ENCODE measurements around the gene CLSTN1.
A peak's percentile ranks its signal among the peaks of the same experiment; 100 is the strongest.
"Not testable (repeated sequence)": the region's sequence is repeated elsewhere in the genome, so short reads cannot be mapped to it uniquely, and the experiment has no call there.

The CLSTN1 gene

GRCh38 chr1:9728451-9729295 lies 95.1 kb downstream of the CLSTN1 start:
- no peak for DNase-seq

- peak; percentile 86 for DNase-seq
Measured at GRCh38 chr1:9726905-9727595, 96.7 kb downstream of the CLSTN1 start.

GRCh38 chr1:9726406-9726805 lies 97.4 kb downstream of the CLSTN1 start:
- DNase-seq, result no peak

- DNase-seq, result peak; percentile 90
Measured at GRCh38 chr1:9724706-9725476, 98.9 kb downstream of the CLSTN1 start.

- DNase-seq, result no peak
Measured at GRCh38 chr1:9723926-9724325, 99.8 kb downstream of the CLSTN1 start.

GRCh38 chr1:9723068-9723805 lies 100.5 kb downstream of the CLSTN1 start:
- DNase-seq, result no peak

GRCh38 chr1:9722378-9722749 lies 101.4 kb downstream of the CLSTN1 start:
- no peak for DNase-seq

GRCh38 chr1:9721606-9722377 lies 102.0 kb downstream of the CLSTN1 start:
- peak; percentile 25 for DNase-seq

- no peak for DNase-seq
Measured at GRCh38 chr1:9720785-9721605, 102.8 kb downstream of the CLSTN1 start.

- no peak for DNase-seq
Measured at GRCh38 chr1:9719978-9720722, 103.6 kb downstream of the CLSTN1 start.

- DNase-seq, result no peak
Measured at GRCh38 chr1:9718006-9718680, 105.6 kb downstream of the CLSTN1 start.

- peak; percentile 74 for DNase-seq
Measured at GRCh38 chr1:9717193-9718005, 106.4 kb downstream of the CLSTN1 start.

- DNase-seq, result no peak
Measured at GRCh38 chr1:9716404-9717192, 107.2 kb downstream of the CLSTN1 start.

GRCh38 chr1:9715536-9716226 lies 108.1 kb downstream of the CLSTN1 start:
- DNase-seq, result no peak

GRCh38 chr1:9714257-9714718 lies 109.5 kb downstream of the CLSTN1 start:
- DNase-seq, result peak; percentile 28

GRCh38 chr1:9712767-9713166 lies 111.0 kb downstream of the CLSTN1 start:
- DNase-seq, result not testable (repeated sequence)

- DNase-seq, result no peak
Measured at GRCh38 chr1:9711466-9712020, 112.2 kb downstream of the CLSTN1 start.
